ENCODE data around the gene DPP8. TPM values are rescaled to one million over a fixed set of nuclear protein-coding genes. Genes with fewer than 3 reads are reported as not detected.
"Not testable (repeated sequence)": the region's sequence is repeated elsewhere in the genome, so short reads cannot be mapped to it uniquely, and the experiment has no call there.

Gene DPP8
- total and polyA plus RNA-seq, 4 donors = 30.3 to 106 (median 38.1) TPM

GRCh38 chr15:65550681-65551098 is 33.2 kb upstream of the DPP8 start:
- Histone ChIP-seq H3K27me3 (ENCODE audit: control insufficient read depth, insufficient read depth, low read length) (no peaks in the 10 kb centered on the region), H3K9me3 (ENCODE audit: control insufficient read depth, insufficient read depth, low read length) (no peaks in the 10 kb centered on the region), H3K4me1 (ENCODE audit: control insufficient read depth, insufficient read depth, low read length) (no peaks in the 10 kb centered on the region), H3K27ac (ENCODE audit: low read depth, low read length) (no peak overlapping the region), H3K4me3 (ENCODE audit: low read depth, low read length) (no peak overlapping the region), H3K36me3 (ENCODE audit: control insufficient read depth, insufficient read depth, low read length) (peaks cover 9% of the 10 kb centered on the region)
- DNase-seq (ENCODE audit: low read depth in 4 of 6, low spot score in 6 of 6) = no peak
- WGBS (ENCODE audit: insufficient coverage) = 14% methylated on average over 1 of the region's 3 CpGs

DNA sequence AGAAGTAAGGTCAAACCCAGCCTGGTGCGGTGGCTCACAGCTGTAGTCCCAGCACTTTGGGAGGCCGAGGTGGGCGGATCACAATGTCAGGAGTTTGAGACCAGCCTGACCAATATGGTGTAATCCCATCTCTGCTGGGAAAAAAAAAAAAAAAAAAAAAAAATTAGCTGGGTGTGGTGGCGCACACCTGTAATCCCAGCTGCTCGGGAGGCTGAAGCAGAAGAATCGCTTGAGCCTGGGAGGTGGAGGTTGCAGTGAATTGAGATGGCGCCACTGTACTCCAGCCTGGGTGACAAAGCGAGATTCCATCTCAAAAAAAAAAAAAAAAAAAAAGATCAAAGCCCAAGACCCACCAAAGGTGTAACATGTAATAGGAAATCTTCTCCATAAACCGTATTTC is 31.8 kb upstream of the DPP8 start:
- not testable (repeated sequence) for H3K4me3 ChIP-seq (ENCODE audit: low read depth, low read length); H3K36me3 ChIP-seq (ENCODE audit: control insufficient read depth, insufficient read depth, low read length); H3K4me1 ChIP-seq (ENCODE audit: control insufficient read depth, insufficient read depth, low read length); H3K27me3 ChIP-seq (ENCODE audit: control insufficient read depth, insufficient read depth, low read length); DNase-seq (ENCODE audit: low read depth in 4 of 6, low spot score in 6 of 6); H3K27ac ChIP-seq (ENCODE audit: low read depth, low read length); H3K9me3 ChIP-seq (ENCODE audit: control insufficient read depth, insufficient read depth, low read length)
- 100% methylated on average over 3 of the region's 9 CpGs for WGBS (ENCODE audit: insufficient coverage)

DNA sequence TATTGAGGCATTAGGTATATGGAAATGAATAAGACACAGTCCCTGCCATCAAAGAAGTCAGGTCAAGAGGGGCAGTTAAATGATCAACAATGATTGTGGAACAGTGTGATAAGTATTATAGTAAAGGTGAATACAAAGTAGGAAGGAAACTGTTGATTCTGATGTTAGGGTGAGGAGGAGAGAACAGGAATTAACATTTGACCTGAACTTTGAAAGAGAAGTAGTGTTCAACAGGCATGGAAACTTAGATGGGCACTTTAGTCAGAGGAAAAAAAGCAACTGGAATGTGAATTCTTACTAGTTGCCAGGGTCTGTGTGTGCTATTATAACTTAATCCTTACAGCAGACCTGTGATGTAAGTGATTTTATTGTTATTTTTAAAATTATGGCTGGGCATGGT is 30.4 kb upstream of the DPP8 start:
- Histone ChIP-seq H3K27me3 (ENCODE audit: control insufficient read depth, insufficient read depth, low read length) (no peaks in the 10 kb centered on the region), H3K9me3 (ENCODE audit: control insufficient read depth, insufficient read depth, low read length) (no peaks in the 10 kb centered on the region), H3K4me1 (ENCODE audit: control insufficient read depth, insufficient read depth, low read length) (no peaks in the 10 kb centered on the region), H3K27ac (ENCODE audit: low read depth, low read length) (no peak overlapping the region), H3K4me3 (ENCODE audit: low read depth, low read length) (no peak overlapping the region), H3K36me3 (ENCODE audit: control insufficient read depth, insufficient read depth, low read length) (no peaks in the 10 kb centered on the region)
- no peak for DNase-seq (ENCODE audit: low read depth in 4 of 6, low spot score in 6 of 6)

DNA sequence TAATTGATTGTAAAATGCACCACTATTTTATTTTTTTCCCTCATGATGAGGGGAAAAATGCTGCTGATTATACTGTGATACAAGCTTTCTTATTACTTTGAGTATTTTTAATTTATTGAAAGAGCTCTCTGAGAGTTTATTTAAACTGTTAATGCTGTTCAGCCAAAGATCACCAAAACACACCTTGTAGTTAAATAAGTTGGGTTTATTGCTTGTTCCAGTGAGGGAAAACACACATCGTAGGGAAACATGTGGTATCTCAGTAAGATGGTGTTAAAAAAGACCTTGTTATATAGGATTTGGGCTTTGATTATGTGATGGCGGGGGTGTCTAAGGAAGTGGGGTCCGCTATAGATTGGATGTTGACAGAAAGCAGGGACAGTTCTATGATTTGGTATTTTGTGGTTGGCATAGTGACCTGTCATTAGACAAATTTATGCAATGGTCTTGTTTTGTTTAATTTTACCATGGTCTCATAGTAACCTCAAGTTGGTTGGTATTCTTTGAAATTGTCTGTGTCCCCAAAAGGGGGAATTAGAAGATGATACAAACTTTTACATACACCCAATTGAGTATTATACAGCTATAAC is 23.8 kb upstream of the DPP8 start:
- Histone ChIP-seq H3K27ac (ENCODE audit: low read depth, low read length) (no peak overlapping the region), H3K9me3 (ENCODE audit: control insufficient read depth, insufficient read depth, low read length) (no peaks in the 10 kb centered on the region), H3K4me3 (ENCODE audit: low read depth, low read length) (no peak overlapping the region), H3K4me1 (ENCODE audit: control insufficient read depth, insufficient read depth, low read length) (no peaks in the 10 kb centered on the region), H3K36me3 (ENCODE audit: control insufficient read depth, insufficient read depth, low read length) (no peaks in the 10 kb centered on the region), H3K27me3 (ENCODE audit: control insufficient read depth, insufficient read depth, low read length) (no peaks in the 10 kb centered on the region)
- WGBS (ENCODE audit: insufficient coverage) = 94% methylated on average over 3 of the region's 3 CpGs
- no peak for DNase-seq (ENCODE audit: low read depth in 4 of 6, low spot score in 6 of 6)

DNA sequence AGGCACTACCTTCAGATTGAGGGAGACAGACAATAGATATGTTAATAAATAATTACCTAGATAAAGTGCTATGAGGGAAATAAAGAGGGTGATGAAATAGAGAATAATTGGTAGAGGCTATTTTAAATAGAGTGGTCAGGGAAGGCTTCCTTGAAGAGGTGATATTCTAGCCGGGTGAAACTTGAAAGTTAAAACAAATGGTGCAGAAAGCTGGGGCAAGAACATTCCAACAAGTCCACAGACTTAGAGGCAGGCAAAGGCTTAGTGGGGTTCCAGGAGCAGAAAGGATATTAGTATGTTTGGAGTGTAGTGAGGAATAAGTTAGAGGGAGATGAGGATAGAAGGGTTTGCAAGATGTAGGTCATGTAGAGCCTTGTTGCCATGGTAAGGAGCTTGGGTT is 22.8 kb upstream of the DPP8 start:
- Histone ChIP-seq H3K4me3 (ENCODE audit: low read depth, low read length) (no peak overlapping the region), H3K9me3 (ENCODE audit: control insufficient read depth, insufficient read depth, low read length) (no peaks in the 10 kb centered on the region), H3K27me3 (ENCODE audit: control insufficient read depth, insufficient read depth, low read length) (no peaks in the 10 kb centered on the region), H3K36me3 (ENCODE audit: control insufficient read depth, insufficient read depth, low read length) (no peaks in the 10 kb centered on the region), H3K4me1 (ENCODE audit: control insufficient read depth, insufficient read depth, low read length) (no peaks in the 10 kb centered on the region), H3K27ac (ENCODE audit: low read depth, low read length) (no peak overlapping the region)
- DNase-seq (ENCODE audit: low read depth in 4 of 6, low spot score in 6 of 6) = no peak
- 70% methylated on average over 1 of the region's 1 CpG for WGBS (ENCODE audit: insufficient coverage)

DNA sequence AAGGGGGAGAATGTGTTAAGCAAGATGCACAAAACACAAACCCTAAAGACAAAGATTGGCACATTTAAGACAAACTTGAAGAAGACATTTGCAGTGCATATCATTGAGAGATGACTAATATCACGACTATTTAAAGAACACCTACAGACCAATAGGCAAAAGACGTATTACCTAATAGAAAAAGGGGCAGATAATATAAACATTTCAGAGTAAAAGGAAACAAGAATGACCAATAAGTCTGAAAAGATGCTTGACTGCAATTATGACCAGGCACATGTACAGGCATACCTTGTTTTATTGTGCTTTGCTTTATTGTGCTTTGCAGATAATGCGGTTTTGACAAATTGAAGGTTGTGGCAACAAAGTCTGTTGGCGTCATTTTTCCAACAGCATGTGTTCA is 17.7 kb upstream of the DPP8 start:
- 86% methylated on average over 1 of the region's 4 CpGs for WGBS (ENCODE audit: insufficient coverage)

DNA sequence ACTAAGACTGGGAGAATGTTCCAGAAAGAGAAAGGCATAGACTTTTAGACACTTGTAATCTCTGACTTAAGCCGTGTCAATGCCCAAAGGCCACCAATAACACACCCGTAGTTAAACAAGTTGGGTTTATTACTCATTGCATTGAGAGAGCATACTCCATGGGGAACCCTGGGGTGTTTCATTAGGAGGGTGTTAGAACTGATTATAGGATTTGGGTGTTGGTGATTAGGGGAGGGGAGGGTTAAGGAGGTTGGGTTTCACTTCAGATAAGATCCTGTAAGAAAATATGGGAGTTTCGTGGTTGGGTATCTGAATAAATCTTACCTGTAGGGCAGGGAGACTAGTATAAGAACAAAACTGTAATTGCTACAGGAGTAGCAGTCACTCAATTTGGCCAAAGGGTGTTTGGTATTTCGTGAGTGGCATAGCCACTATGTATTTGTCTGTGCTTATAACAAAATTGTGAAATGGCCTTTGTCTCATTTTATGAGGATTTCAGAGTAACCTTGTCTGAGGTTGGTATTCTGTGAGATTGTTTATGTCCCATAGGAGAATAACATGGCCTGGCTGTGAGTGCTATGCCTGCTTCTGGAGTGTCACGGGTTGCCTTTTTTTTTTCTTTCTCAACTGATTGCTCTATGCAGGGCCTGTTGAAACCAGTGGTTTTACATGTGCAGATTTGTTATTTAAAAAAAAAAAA is 15.7 kb upstream of the DPP8 start:
- no peak overlapping the region for H3K27ac ChIP-seq (ENCODE audit: low read depth, low read length)
- DNase-seq (ENCODE audit: low read depth in 4 of 6, low spot score in 6 of 6) = no peak

More for the DNA sequence above, 17.7 kb upstream of the DPP8 start:
- H3K4me1 ChIP-seq (ENCODE audit: control insufficient read depth, insufficient read depth, low read length) = peaks cover 13% of the 10 kb centered on the region
- no peaks in the 10 kb centered on the region for H3K9me3 ChIP-seq (ENCODE audit: control insufficient read depth, insufficient read depth, low read length)
- no peaks in the 10 kb centered on the region for H3K36me3 ChIP-seq (ENCODE audit: control insufficient read depth, insufficient read depth, low read length)
- H3K4me3 ChIP-seq (ENCODE audit: low read depth, low read length) = no peak overlapping the region
- DNase-seq (ENCODE audit: low read depth in 4 of 6, low spot score in 6 of 6) = no peak
- no peak overlapping the region for H3K27ac ChIP-seq (ENCODE audit: low read depth, low read length)
- no peaks in the 10 kb centered on the region for H3K27me3 ChIP-seq (ENCODE audit: control insufficient read depth, insufficient read depth, low read length)

GRCh38 chr15:65532738-65533051 is 15.2 kb upstream of the DPP8 start:
- no peaks in the 10 kb centered on the region for H3K27me3 ChIP-seq (ENCODE audit: control insufficient read depth, insufficient read depth, low read length)
- DNase-seq (ENCODE audit: low read depth in 4 of 6, low spot score in 6 of 6) = no peak
- WGBS (ENCODE audit: insufficient coverage) = 60% methylated on average over 1 of the region's 1 CpG
- no peaks in the 10 kb centered on the region for H3K36me3 ChIP-seq (ENCODE audit: control insufficient read depth, insufficient read depth, low read length)
- H3K4me3 ChIP-seq (ENCODE audit: low read depth, low read length) = no peak overlapping the region
- H3K4me1 ChIP-seq (ENCODE audit: control insufficient read depth, insufficient read depth, low read length) = peaks cover 18% of the 10 kb centered on the region
- no peaks in the 10 kb centered on the region for H3K9me3 ChIP-seq (ENCODE audit: control insufficient read depth, insufficient read depth, low read length)
- no peak overlapping the region for H3K27ac ChIP-seq (ENCODE audit: low read depth, low read length)

More for the DNA sequence above, 15.7 kb upstream of the DPP8 start:
- Histone ChIP-seq H3K27me3 (ENCODE audit: control insufficient read depth, insufficient read depth, low read length) (no peaks in the 10 kb centered on the region), H3K36me3 (ENCODE audit: control insufficient read depth, insufficient read depth, low read length) (no peaks in the 10 kb centered on the region), H3K4me3 (ENCODE audit: low read depth, low read length) (no peak overlapping the region), H3K9me3 (ENCODE audit: control insufficient read depth, insufficient read depth, low read length) (no peaks in the 10 kb centered on the region), H3K4me1 (ENCODE audit: control insufficient read depth, insufficient read depth, low read length) (peaks cover 18% of the 10 kb centered on the region)
- WGBS (ENCODE audit: insufficient coverage) = 91% methylated on average over 2 of the region's 5 CpGs

- H3K27me3 ChIP-seq (ENCODE audit: control insufficient read depth, insufficient read depth, low read length) = no peaks in the 10 kb centered on the region
- peak within 1 kb of the TSS; percentile 93 for H3K4me3 ChIP-seq (ENCODE audit: low read depth, low read length)
- WGBS (ENCODE audit: insufficient coverage) = 0% methylated on average over 85 of the region's 88 CpGs
- H3K36me3 ChIP-seq (ENCODE audit: control insufficient read depth, insufficient read depth, low read length) = no peaks in the 10 kb centered on the region
- no peaks in the 10 kb centered on the region for H3K9me3 ChIP-seq (ENCODE audit: control insufficient read depth, insufficient read depth, low read length)
- H3K27ac ChIP-seq (ENCODE audit: low read depth, low read length) = peak within 1 kb of the TSS; percentile 86
- peak; percentile 70 to 96 (median 81) for DNase-seq (ENCODE audit: low read depth in 4 of 6, low spot score in 6 of 6)
- H3K4me1 ChIP-seq (ENCODE audit: control insufficient read depth, insufficient read depth, low read length) = peaks cover 23% of the 10 kb centered on the region
Observed at GRCh38 chr15:65530318-65531111, 13.0 kb upstream of the DPP8 start, which contains the start of gene HACD3. Gene HACD3, plus strand, starts transcription at chr15:65530463. Its CDS starts 169 bp downstream, at chr15:65530632.

All from spinal cord (tissue), 10 donors.